HTERT RPE-1 (cell line): ENCODE data around the gene CAP1.

Source experiments
- in situ Hi-C: fragments of 300-500 bp; cut with MboI; formaldehyde crosslinking; loops from 4 replicates; pipeline ENCODE4 v1.14.3; 2020; ENCODE audit warnings: low sequenced_read_pairs

The CAP1 gene

DNA sequence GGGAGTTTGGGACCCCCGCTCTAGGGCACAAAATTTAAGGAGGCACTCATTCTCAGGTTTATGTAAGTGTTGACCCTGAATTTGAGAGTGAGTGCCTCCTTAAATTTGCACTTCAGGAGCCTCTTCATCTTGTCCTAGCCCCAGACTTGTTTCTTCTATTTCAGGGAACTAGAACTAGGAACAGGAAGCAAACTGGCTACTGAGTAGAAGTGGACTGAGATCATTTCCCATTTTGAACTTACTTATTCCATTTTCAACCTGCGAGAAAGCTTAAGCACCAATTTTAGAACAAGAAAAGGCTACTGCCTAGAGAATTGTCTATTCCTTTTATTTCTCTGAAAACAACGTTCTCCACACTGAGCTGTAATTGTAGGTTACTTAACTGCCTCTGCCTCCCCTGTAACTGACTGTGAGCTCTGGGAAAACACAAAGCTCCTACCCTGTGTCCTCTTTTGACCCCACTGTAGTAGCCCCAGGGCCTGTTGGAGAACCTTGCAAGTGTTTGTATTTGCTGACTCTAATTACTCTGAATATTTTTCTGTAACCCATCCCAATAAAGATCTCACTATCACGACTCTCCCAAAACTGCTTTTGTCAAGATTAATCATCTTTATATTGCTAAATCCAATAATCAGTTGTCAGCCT lies 54.1 kb downstream of the CAP1 start:
- in situ Hi-C loops, result no loop called here

DNA sequence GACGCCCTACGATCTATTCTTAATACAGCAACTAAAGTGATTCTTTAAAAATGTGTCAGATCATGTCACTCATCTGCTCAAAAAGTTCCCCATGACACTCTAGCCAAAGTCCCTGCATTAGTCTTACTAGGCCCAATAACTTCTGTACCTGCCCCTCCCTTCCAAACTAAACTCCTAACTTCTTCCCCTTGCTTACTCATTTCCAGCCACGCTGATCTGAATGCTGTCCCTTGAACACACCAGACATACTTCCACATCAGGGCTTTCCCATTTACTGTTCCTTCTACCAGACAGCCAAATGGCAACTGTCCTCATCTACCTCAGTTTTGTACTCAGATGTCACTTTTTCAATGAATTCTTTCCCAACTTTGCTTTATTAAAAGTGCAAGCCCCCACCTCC lies 55.3 kb downstream of the CAP1 start:
- in situ Hi-C loops, result no loop called here

DNA sequence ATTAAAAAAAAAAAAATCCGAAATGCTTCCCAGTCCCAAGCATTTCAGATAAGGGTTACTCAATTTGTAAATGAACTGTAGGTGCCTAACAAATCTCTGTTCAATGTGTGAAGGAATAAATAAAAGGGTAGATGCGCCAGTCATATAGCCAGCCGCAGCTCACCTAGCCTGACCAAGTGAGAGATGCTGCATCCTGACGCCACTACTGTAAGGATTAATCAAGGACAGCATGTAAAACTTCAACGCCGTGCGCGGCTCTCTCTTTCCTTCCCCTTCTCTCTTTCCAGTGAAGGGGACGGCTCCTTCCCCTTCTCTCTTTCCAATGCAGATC lies 56.1 kb downstream of the CAP1 start:
- in situ Hi-C loops, result no loop called here

DNA sequence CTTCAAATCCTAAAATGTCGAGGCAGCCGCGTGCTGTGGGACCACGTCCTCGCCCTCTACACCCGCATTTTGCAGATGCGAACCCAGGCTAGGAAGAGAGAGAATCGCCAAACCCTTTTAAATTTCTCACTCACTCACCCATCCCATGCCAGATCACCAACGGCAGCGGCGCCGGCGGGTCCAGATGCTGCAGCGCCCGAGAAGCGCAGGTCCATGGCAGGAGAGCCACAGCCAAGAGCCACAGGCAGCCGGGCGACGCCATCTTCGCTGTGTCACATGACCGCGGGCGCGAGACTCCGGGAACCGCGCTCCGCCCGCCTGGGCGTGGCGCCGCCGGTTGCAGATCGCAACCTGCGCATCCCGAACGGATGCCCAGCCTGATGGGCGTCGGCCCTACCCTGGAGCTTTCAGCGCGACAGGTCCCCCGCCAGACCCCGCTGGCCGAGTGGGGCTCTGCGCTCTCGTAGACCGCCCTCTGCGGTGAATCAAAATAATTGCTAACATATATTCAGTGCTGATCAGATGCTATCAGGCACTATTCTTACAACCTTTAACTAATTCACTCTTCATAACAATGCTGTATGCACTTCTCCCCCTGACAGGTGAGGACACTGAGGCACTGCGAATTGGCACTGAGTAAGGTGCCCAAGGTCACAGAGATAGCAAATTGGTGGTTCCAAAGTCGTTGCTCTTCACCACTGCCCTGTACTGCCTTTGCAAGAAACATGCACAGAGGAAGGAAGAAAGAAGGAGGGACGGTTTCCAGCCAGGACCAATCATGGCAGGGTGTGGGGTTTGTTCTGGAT lies 56.7 kb downstream of the CAP1 start, which contains the start of gene PPT1:
PPT1 (minus strand) TSS at position 276 of the 806 bp plus-strand sequence; CDS start at position 262, 14 bp downstream.
- in situ Hi-C loops, result no loop called here

DNA sequence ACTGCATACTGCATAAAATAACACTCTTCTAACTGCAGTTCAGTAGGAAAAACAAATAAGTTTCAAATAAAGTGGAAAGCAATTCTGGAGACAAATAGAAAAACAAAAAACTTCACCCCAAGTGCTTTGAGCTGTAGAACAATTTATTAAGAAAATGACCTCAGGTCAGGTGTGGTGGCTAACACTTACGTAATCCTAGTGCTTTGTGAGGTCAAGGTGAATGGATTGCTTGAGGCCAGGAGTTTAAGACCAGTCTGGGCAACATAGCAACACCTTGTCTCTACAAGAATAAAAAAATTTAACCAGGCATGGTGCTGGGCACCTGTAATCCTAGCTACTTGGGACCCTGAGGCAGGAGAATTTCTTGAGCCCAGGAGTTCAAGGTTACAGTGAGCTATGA lies 61.5 kb downstream of the CAP1 start:
- in situ Hi-C loops, result no loop called here

DNA sequence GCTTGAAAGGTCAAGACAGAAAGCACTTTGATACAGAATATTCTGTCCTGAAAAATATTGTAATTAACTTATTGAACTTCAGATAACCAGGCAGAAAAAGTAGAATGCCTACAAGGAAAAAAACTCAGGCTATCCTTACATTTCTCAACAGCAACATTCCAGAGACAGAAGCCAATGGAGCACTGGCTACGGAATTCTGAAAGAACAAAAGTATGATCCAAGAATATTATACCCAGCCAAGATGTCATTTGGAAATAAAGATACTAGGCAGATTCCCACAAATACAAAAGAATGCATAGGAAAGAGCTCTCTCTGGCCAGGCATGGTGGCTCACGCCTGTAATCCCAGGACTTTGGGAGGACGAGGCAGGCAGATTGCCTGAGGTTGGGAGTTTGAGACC lies 62.4 kb downstream of the CAP1 start:
- in situ Hi-C loops, result no loop called here

DNA sequence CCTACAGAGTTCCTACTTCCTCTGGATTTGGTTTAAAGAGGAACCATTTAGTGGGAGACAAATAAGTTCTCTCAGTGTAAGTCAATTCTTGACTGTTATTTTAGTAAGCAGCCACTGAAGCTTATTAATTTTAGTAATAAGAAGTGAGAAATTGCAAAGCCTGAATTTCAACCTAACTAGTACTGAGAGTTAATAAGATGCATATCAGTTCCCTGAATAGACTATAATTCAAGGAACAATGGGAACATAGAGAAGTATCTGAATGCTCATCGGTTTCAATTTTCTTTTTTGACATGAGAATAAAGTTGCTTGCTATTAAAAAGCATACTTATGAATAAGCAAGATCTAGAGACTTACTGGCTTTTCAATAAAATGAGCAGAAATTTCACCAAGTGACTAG lies 64.5 kb downstream of the CAP1 start:
- in situ Hi-C loops, result no loop called here

DNA sequence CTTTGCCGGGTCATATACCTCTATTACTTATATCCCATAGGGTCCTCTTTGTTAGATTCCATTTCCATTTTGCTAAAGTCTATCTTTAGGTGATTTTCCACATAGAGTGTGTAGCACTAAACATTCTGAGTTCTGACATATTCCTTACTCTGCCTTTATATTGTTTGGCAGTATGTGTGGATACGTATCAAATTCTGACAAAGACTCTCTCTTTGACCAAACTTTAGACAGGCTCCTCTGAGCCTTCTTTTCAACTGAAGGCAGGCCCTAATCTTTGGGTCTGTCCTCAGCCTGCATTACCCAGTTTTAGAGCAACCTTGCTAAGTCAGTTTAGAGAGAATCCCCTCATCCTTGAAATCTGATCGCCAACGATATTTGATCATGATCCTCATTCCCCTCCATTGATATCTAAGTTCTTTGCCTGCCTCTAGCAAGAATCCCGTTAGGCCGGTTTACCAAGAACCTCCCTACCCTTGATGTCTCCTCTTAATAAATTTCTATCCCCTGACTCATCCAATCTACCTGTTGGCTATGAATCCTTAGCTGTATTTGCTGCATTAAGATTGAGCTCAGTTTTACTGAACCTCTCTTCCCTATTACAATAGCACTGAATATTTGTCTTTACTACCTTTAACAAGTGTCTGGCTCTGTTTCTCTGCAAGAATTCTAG lies 66.9 kb downstream of the CAP1 start:
- in situ Hi-C loops, result no loop called here

DNA sequence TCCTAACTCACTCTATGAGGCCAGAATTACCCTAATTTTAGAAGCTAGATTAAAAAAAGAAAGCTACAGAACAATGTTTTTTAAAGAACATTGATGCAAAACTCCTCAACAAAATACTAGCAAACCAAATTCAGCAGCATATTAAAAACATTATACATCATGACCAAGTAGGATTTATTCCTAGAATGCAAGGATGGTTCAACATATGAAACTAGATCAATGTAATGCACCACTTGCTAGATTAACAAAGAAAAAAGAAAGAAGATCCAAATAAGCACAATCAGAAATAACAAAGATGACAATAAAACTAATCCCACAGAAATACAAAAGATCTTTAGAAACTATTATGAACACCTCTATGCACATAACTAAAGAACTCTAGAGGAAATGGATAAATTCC lies 69.9 kb downstream of the CAP1 start:
- in situ Hi-C loops, result no loop called here

DNA sequence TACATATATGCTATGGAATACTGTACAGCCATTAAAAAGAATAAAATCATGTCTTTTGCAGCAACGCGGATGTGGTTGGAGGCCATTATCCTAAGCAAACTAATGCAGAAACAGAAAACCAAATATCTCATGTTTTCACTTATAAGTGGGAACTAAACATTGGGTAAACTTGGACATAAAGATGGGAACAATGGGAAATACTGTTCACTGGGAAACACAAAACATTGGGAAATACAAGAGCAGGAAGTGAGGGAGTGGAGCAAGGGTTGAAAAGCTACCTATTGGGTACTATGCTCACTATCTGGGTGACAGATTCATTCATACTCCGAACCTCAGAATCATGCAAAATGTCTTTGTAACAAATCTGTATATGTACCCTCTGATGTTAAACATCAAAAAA lies 73.9 kb downstream of the CAP1 start:
- in situ Hi-C loops, result no loop called here

DNA sequence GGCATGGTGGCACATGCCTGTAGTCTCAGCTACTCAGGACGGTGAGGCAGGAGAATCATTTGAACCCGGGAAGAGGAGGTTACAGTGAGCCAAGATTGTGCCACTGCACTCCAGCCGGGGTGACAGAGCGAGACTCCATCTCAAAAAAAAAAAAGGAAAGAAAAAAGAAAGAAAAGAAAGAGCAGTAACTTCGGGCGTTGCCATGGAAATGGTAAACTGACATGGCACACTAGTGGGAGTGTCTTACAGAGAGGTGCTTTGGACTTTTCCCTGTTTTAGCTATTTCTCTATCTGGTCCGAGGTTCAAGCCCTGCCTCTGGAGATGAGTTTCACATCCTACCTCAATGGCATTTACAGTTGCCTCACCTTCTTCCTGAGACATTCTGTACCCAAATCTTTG lies 79.6 kb downstream of the CAP1 start:
- in situ Hi-C loops, result no loop called here
